ENCODE measurements around the gene INPP5A.
"Not testable (repeated sequence)": the region's sequence is repeated elsewhere in the genome, so short reads cannot be mapped to it uniquely, and the experiment has no call there.

INPP5A gene

GRCh38 chr10:132565516-132566209 is 28.1 kb downstream of the INPP5A start:
- DNase-seq, result no peak

- DNase-seq, result no peak
Observed at GRCh38 chr10:132566892-132567291, 29.3 kb downstream of the INPP5A start.

- DNase-seq, result no peak
Observed at GRCh38 chr10:132570265-132570664, 32.7 kb downstream of the INPP5A start.

GRCh38 chr10:132570771-132571649 is 33.4 kb downstream of the INPP5A start:
- no peak for DNase-seq

- no peak for DNase-seq
Observed at GRCh38 chr10:132571650-132572544, 34.3 kb downstream of the INPP5A start.

- no peak for DNase-seq
Observed at GRCh38 chr10:132572545-132572937, 35.0 kb downstream of the INPP5A start.

GRCh38 chr10:132572946-132573345 is 35.4 kb downstream of the INPP5A start:
- not testable (repeated sequence) for DNase-seq

GRCh38 chr10:132574288-132574687 is 36.7 kb downstream of the INPP5A start:
- DNase-seq, result no peak

- no peak for DNase-seq
Observed at GRCh38 chr10:132574783-132575319, 37.3 kb downstream of the INPP5A start.

GRCh38 chr10:132575320-132576201 is 38.0 kb downstream of the INPP5A start:
- no peak for DNase-seq

GRCh38 chr10:132576671-132577349 is 39.2 kb downstream of the INPP5A start:
- no peak for DNase-seq

GRCh38 chr10:132577350-132578003 is 39.9 kb downstream of the INPP5A start:
- no peak for DNase-seq

GRCh38 chr10:132578287-132578951 is 40.8 kb downstream of the INPP5A start:
- no peak for DNase-seq

- no peak for DNase-seq
Observed at GRCh38 chr10:132579027-132579859, 41.7 kb downstream of the INPP5A start.

GRCh38 chr10:132580143-132580542 is 42.6 kb downstream of the INPP5A start:
- no peak for DNase-seq

- DNase-seq, result no peak
Observed at GRCh38 chr10:132580617-132581016, 43.0 kb downstream of the INPP5A start.

- no peak for DNase-seq
Observed at GRCh38 chr10:132582137-132582536, 44.5 kb downstream of the INPP5A start.

GRCh38 chr10:132582771-132583170 is 45.2 kb downstream of the INPP5A start:
- DNase-seq, result no peak

GRCh38 chr10:132583456-132583855 is 45.9 kb downstream of the INPP5A start:
- no peak for DNase-seq

Measured in NCI-H187 treated with DMSO at 0.1 percent for 48 hours (cell line).